Fibroblast of the aortic adventitia (primary cell): ENCODE results near the gene C1orf35. TPM values are rescaled to one million over a fixed set of nuclear protein-coding genes. Genes with fewer than 3 reads are reported as not detected.

Source experiments
- DNase-seq: peaks from one replicate; pipeline ENCODE4 v3.0.0-alpha.2; 2010; ENCODE audit warnings: low read depth
- H3K4me3 ChIP-seq: 2 replicates; pipeline ENCODE4 v1.5.1; 2011; ENCODE audit warnings: low read depth, mild to moderate bottlenecking, control low read depth, low read length, moderate library complexity
- total RNA-seq: library from RNA; depleted of rRNA; stranded (reverse); fragments of >200 nt; gene quantifications from 2 replicates; pipeline ENCODE4 v1.2.3, GENCODE V29; 2012; ENCODE audit warnings: low replicate concordance
- TF ChIP-seq, protein P1 (sequence below): IDR thresholded peaks from 2 replicates; pipeline ENCODE4 v1.5.1; 2011; ENCODE audit warnings: mild to moderate bottlenecking, low read length, control low read depth, inconsistent platforms; ENCODE audit not compliant: insufficient read depth

Gene C1orf35
- total RNA-seq, 1 donor = 5.9 TPM

DNA sequence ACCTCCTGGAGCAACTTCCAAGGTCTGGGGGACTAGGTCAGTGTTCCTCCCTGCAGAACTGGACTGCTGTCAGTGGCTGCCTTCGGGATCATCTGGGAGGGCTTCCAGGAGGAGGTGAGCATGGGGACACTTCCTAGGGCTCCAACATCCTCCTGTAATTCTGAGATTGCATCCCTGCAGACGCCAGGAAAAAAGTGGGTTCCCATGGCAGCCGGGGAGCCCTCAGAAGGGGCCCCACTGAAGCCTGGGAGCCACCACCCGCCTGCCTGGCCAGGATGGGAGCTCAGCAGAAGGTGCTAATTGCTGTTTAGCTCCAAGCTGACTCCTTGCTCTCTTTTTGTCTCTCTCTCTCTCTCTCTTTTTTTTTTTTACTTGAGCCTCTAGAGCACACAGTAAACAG lies 36.7 kb downstream of the C1orf35 start:
- DNase-seq = no peak
- H3K4me3 ChIP-seq = no peak overlapping the region
- TF ChIP-seq, protein P1, sequence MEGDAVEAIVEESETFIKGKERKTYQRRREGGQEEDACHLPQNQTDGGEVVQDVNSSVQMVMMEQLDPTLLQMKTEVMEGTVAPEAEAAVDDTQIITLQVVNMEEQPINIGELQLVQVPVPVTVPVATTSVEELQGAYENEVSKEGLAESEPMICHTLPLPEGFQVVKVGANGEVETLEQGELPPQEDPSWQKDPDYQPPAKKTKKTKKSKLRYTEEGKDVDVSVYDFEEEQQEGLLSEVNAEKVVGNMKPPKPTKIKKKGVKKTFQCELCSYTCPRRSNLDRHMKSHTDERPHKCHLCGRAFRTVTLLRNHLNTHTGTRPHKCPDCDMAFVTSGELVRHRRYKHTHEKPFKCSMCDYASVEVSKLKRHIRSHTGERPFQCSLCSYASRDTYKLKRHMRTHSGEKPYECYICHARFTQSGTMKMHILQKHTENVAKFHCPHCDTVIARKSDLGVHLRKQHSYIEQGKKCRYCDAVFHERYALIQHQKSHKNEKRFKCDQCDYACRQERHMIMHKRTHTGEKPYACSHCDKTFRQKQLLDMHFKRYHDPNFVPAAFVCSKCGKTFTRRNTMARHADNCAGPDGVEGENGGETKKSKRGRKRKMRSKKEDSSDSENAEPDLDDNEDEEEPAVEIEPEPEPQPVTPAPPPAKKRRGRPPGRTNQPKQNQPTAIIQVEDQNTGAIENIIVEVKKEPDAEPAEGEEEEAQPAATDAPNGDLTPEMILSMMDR = no peak

DNA sequence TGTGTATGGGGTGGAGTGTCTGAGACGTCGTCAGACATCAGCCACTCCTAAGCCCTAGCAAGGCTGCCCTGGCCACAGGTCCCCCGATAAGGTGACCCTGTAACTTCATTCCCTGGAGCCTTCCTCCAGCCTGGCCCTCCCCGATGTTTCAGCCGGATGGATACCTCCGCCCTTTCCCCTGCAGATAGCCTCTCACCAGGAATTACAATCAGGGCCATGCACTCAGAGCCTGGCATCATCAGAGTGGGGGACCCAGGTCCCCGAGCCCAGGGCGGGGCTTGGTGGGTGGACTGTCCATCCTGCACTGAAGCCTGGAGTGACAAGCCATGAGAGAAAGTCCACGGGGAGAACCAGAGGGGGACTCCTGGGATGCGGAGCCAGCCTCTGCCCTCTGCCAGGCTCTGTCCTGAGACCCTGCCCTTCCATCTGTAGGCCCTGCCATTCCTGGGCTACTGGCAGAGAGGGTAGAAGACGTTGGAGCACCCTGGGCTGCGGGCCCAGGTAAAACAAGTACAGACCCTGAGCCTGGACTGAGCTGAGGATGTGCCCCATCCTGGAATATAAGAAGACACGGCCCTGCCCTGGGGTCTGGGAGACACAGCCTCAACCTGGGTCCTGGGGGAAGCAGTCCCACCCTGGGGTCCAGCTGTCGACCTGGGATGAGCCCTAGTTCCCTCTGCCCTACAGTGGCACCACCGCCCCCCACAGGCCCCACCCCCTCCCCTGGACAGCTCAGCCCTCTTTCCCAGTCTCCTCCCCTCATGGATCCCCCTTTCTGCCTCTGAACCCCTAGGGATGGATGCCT lies 37.4 kb downstream of the C1orf35 start:
- TF ChIP-seq, protein P1 = no peak
- H3K4me3 ChIP-seq = no peak overlapping the region
- no peak for DNase-seq

DNA sequence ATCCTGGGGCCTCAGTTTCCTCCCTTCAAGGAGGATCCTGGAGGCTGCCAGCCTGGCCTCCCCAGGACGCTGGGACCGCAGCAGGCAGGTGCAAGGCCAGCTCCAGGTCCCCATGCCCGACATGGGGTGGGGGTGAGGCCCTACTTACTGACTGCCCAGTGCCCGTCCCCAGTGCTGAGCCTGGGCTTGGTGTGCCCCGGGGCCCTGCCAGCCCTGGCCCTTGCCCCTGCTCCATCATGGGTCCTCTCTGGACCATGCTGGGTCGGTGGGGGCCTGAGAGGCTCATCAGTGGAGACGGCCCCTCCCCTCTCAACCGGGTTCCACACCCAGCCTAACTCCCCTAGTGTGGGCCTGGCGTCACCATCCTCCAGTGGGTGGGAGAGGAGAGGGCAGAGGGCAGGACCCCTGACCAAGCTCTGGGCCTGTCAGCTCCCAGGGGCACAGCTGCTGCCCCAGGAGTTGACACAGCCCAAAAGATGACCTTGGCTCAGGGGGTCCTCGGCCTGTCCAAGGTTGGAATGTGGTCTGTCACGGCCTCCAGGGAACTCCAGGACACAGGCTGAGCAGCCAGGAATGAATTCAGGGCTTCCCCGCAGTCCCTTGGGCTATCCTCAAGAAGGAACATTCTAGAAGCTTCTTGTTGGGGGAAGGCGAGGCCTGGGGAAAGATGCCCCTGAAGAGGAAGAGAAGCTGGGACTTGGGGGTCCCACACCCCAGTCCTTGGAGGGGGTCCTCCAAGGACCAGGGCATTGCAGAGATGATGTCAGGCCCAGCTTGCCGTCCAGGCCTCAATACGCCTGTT lies 38.2 kb downstream of the C1orf35 start:
- TF ChIP-seq, protein P1 = no peak
- no peak overlapping the region for H3K4me3 ChIP-seq
- no peak for DNase-seq

DNA sequence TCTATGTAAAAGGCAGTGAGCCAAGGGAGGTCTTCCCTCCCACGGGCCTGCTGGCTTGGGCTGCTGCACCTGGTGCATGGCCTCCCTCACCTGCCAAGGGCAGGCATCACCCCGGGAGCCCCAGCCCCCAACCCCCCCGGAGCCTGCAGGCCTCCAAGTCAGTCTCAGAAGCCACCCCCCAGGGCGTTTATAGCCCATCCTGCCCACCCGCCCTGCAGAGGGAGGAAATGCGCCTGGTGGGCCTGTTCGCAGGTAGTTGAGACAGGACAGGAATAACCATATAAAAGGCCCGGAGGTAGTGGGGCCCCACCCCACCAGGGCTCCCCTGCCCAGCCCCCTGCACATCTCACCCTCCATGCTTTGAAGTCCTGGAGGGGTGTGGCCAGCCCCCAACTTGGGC lies 38.8 kb downstream of the C1orf35 start:
- TF ChIP-seq, protein P1 = no peak
- no peak for DNase-seq
- no peak overlapping the region for H3K4me3 ChIP-seq

DNA sequence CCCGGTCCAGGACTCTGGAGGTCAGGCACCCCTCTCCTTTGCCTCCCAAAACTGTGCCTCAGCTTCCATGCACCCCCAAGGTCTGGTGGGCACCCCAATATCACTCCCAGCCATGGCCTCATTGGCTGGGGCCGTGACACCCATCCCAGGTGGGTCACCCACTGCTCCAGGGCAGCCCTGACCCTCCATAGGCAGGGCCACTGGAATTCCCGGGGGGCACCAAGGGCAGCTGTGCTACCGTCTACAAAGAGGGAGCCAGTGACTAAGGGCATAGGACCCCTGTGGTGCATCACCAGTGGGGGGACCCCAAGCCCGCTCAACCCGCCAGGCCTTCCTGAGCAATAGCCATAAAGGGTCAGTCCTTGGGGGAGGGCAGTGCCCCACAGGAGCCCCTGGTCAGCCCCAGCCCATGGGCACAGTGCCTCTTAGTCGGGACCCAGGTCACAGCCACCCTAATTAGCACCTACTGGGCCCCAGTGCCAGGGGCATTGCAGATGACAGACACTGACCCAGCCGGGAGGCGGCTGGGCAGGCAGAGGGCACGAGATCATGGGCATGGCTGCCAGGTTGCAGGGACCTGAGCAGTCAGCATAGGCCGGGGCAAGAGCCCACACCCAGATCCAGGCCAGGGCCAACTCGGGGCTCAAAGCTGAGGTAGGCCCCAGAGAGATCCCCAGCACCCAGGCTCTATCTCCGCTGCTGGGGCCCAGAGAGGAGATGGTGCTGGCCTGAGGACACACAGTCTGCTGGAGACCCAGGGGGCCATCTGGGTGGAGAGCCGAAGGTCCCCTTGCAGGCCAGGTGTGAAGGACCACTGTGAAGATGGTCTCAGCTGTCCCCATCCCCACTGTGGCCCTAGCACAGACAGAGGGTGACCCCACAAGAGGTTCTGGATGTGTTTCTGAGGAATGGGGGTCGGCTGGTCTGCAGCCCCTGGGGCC lies 39.6 kb downstream of the C1orf35 start:
- H3K4me3 ChIP-seq = no peak overlapping the region
- no peak for DNase-seq
- TF ChIP-seq, protein P1 = no peak

DNA sequence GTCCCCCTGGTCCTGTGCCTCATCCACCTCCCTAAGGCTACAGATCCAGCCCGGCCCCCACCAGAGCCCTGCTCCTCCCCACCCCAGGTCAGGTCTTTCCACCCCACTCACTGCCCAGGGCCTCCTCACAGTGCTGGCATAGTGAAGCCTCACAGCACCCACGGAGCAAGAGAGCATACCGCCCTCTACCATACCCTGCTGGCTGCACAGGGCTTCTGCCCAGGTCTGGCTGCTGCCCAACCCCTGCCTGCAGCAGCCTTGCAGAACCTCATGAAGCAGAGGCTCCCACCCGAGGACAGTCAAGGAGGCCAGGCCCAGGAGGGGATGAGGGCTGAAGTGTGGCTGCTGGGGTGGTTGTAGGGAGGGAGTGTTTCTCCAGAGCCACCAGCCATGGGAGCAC lies 40.3 kb downstream of the C1orf35 start:
- DNase-seq = no peak
- TF ChIP-seq, protein P1 = no peak

More for the DNA sequence above, 40.3 kb downstream of the C1orf35 start:
- no peak overlapping the region for H3K4me3 ChIP-seq
